GM12874 (cell line): ENCODE results near the gene HOMER3.

Experiments used
- CTCF ChIP-seq: IDR thresholded peaks from 2 replicates; pipeline ENCODE4 v1.5.1; 2011; ENCODE audit warnings: low read depth, mild to moderate bottlenecking, control low read depth, low read length, moderate library complexity; ENCODE audit not compliant: insufficient read depth

The HOMER3 gene

GRCh38 chr19:18951721-18952281 lies 10.8 kb upstream of the HOMER3 start:
- no peak for TF ChIP-seq CTCF

- no peak for TF ChIP-seq CTCF
Measured at GRCh38 chr19:18949858-18950257, 8.8 kb upstream of the HOMER3 start.

- TF ChIP-seq CTCF = no peak
Measured at GRCh38 chr19:18948976-18949356, 7.9 kb upstream of the HOMER3 start.

GRCh38 chr19:18948075-18948975 lies 7.3 kb upstream of the HOMER3 start:
- no peak for TF ChIP-seq CTCF

- TF ChIP-seq CTCF = no peak
Measured at GRCh38 chr19:18946918-18947317, 5.9 kb upstream of the HOMER3 start.

GRCh38 chr19:18946335-18946734 lies 5.3 kb upstream of the HOMER3 start:
- TF ChIP-seq CTCF = no peak

GRCh38 chr19:18945297-18945696 lies 4.3 kb upstream of the HOMER3 start:
- TF ChIP-seq CTCF = no peak
